ENCODE measurements around the gene IGF2BP3.

Gene IGF2BP3

DNA sequence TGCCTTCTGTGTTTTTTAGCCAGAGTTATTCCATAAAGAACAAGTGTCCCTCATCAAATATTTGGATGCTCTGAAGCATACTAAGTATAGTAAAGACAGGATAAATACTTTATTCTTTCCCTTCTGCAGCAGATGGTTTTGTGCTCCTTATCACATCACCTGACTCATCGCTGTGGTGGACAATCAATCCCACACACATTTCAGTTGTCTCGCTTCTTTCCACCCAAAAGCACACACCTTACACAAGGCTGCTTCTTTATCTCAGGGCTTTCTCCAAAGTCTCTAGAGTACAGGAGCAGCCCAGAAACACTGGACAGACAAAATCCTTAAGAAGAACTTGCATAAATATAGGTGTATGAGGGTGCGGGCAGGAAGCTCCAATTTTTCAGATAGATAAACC, 43.4 kb downstream of the IGF2BP3 start:
- no peak for ATAC-seq
- TF ChIP-seq POU6F1 (CRISPR knock-in tag; IDR thresholded peaks at IDR 0.05; ENCODE audit: borderline replicate concordance, low read depth) (no peak), RARB (CRISPR knock-in tag; IDR thresholded peaks at IDR 0.05) (no peak), ZNF70 (CRISPR knock-in tag; IDR thresholded peaks at IDR 0.05) (no peak), ZC3H10 (CRISPR knock-in tag; IDR thresholded peaks at IDR 0.05) (no peak), CSDC2 (CRISPR knock-in tag; IDR thresholded peaks at IDR 0.05) (no peak), ESRRG (CRISPR knock-in tag; IDR thresholded peaks at IDR 0.05) (no peak), ZNF565 (CRISPR knock-in tag; conservative IDR thresholded peaks at IDR 0.05; ENCODE audit: low read depth) (no peak), ZFP3 (CRISPR knock-in tag; IDR thresholded peaks at IDR 0.05) (no peak), TSHZ2 (CRISPR knock-in tag; IDR thresholded peaks at IDR 0.05) (no peak), ISL1 (CRISPR knock-in tag; IDR thresholded peaks at IDR 0.05) (no peak), PATZ1 (CRISPR knock-in tag; IDR thresholded peaks at IDR 0.05; ENCODE audit: borderline replicate concordance) (no peak), ZFP30 (CRISPR knock-in tag; IDR thresholded peaks at IDR 0.05) (no peak), ARNTL (CRISPR knock-in tag; IDR thresholded peaks at IDR 0.05; ENCODE audit: borderline replicate concordance, low read depth) (no peak), GLIS3 (CRISPR knock-in tag; IDR thresholded peaks at IDR 0.05) (no peak), TOX (CRISPR knock-in tag; IDR thresholded peaks at IDR 0.05; ENCODE audit: borderline replicate concordance) (no peak)
- TF ChIP-seq, protein P1, sequence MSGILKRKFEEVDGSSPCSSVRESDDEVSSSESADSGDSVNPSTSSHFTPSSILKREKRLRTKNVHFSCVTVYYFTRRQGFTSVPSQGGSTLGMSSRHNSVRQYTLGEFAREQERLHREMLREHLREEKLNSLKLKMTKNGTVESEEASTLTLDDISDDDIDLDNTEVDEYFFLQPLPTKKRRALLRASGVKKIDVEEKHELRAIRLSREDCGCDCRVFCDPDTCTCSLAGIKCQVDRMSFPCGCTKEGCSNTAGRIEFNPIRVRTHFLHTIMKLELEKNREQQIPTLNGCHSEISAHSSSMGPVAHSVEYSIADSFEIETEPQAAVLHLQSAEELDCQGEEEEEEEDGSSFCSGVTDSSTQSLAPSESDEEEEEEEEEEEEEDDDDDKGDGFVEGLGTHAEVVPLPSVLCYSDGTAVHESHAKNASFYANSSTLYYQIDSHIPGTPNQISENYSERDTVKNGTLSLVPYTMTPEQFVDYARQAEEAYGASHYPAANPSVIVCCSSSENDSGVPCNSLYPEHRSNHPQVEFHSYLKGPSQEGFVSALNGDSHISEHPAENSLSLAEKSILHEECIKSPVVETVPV (CRISPR knock-in tag; IDR thresholded peaks at IDR 0.05) = no peak

DNA sequence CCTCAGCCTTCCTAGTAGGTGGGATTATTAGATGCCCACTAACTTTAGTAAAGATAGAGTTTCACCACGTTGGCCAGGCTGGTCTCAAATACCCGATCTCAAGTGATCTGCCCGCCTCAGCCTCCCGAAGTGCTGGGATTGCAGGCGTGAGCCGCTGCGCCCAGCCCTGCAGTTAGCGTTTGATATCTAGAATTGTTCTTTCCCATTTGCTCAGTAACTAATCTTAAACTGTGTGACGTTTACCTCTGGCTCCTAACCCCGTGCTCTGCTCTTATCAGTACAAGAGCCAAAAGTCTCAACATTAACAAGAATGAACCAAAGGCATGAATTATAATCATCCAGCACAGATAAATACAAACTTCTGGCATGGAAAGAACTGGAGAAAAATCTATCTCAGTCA, 47.4 kb downstream of the IGF2BP3 start:
- no peak for ATAC-seq
- no peak for TF ChIP-seq TCF4 (CRISPR knock-in tag; IDR thresholded peaks at IDR 0.05; ENCODE audit: borderline replicate concordance)
- no peak for TF ChIP-seq TOX (CRISPR knock-in tag; IDR thresholded peaks at IDR 0.05; ENCODE audit: borderline replicate concordance)
- no peak for TF ChIP-seq OSR1 (CRISPR knock-in tag; IDR thresholded peaks at IDR 0.05)
- no peak for TF ChIP-seq ZC3H10 (CRISPR knock-in tag; IDR thresholded peaks at IDR 0.05)
- TF ChIP-seq POU6F1 (CRISPR knock-in tag; IDR thresholded peaks at IDR 0.05; ENCODE audit: borderline replicate concordance, low read depth) = no peak
- no peak for TF ChIP-seq BACH2 (CRISPR knock-in tag; IDR thresholded peaks at IDR 0.05; ENCODE audit: borderline replicate concordance)
- no peak for TF ChIP-seq ARNTL (CRISPR knock-in tag; IDR thresholded peaks at IDR 0.05; ENCODE audit: borderline replicate concordance, low read depth)
- TF ChIP-seq CSDC2 (CRISPR knock-in tag; IDR thresholded peaks at IDR 0.05) = no peak
- TF ChIP-seq ZFP3 (CRISPR knock-in tag; IDR thresholded peaks at IDR 0.05) = no peak
- TF ChIP-seq SNAI2 (CRISPR knock-in tag; IDR thresholded peaks at IDR 0.05) = no peak
- no peak for TF ChIP-seq PATZ1 (CRISPR knock-in tag; IDR thresholded peaks at IDR 0.05; ENCODE audit: borderline replicate concordance)
- TF ChIP-seq ZNF565 (CRISPR knock-in tag; conservative IDR thresholded peaks at IDR 0.05; ENCODE audit: low read depth) = no peak
- TF ChIP-seq PPARA (CRISPR knock-in tag; IDR thresholded peaks at IDR 0.05; ENCODE audit: borderline replicate concordance) = no peak
- TF ChIP-seq, protein P2, sequence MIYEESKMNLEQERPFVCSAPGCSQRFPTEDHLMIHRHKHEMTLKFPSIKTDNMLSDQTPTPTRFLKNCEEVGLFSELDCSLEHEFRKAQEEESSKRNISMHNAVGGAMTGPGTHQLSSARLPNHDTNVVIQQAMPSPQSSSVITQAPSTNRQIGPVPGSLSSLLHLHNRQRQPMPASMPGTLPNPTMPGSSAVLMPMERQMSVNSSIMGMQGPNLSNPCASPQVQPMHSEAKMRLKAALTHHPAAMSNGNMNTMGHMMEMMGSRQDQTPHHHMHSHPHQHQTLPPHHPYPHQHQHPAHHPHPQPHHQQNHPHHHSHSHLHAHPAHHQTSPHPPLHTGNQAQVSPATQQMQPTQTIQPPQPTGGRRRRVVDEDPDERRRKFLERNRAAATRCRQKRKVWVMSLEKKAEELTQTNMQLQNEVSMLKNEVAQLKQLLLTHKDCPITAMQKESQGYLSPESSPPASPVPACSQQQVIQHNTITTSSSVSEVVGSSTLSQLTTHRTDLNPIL (CRISPR knock-in tag; IDR thresholded peaks at IDR 0.05; ENCODE audit: low read depth) = no peak
- no peak for TF ChIP-seq ISL1 (CRISPR knock-in tag; IDR thresholded peaks at IDR 0.05)

All from SK-N-SH treated with all-trans-retinoic acid at 6 μM for 48 hours (cell line).